Activated CD4-positive, alpha-beta T cell treated with anti-CD3 and anti-CD28 coated beads, Interleukin-2, amount 10 ng/mL, durations not matched to agents 7 days and 5 days (primary cell): ENCODE results near the gene KIF7. TPM values are rescaled to one million over a fixed set of nuclear protein-coding genes. Genes with fewer than 3 reads are reported as not detected.
"Not testable (repeated sequence)": the region's sequence is repeated elsewhere in the genome, so short reads cannot be mapped to it uniquely, and the experiment has no call there.

Source experiments
- CTCF ChIA-PET: fragments of 350-600 bp; sonication (Branson Sonifier 250); formaldehyde crosslinking; loops from one replicate; lab custom pipeline; 2021; ENCODE audit warnings: antibody characterized with exemption; lab: Charles Lee
- POLR2A ChIA-PET: fragments of 350-600 bp; sonication (Branson Sonifier 250); formaldehyde crosslinking; loops from one replicate; lab custom pipeline; 2021; ENCODE audit warnings: antibody characterized with exemption; lab: Charles Lee
- DNase-seq: peaks from one replicate; pipeline ENCODE4 v3.0.0-alpha.2; 2020
- H3K27ac Mint-ChIP-seq: one replicate; pipeline ENCODE4 v1.8.0; 2021; ENCODE audit warnings: mild to moderate bottlenecking, moderate library complexity, mixed read lengths
- H3K27me3 Mint-ChIP-seq: one replicate; pipeline ENCODE4 v1.8.0; 2021; ENCODE audit warnings: mixed read lengths
- H3K36me3 Mint-ChIP-seq: one replicate; pipeline ENCODE4 v1.8.0; 2021; ENCODE audit warnings: low read depth, mixed read lengths
- H3K4me1 Mint-ChIP-seq: one replicate; pipeline ENCODE4 v1.8.0; 2021; ENCODE audit warnings: mixed read lengths
- H3K4me3 Mint-ChIP-seq: one replicate; pipeline ENCODE4 v1.8.0; 2021; ENCODE audit warnings: mild to moderate bottlenecking, moderate library complexity, mixed read lengths
- H3K9me3 Mint-ChIP-seq: one replicate; pipeline ENCODE4 v1.8.0; 2021; ENCODE audit warnings: mixed read lengths
- total RNA-seq, 2 experiments: library from RNA; stranded (reverse); gene quantifications; one replicate each; pipeline ENCODE4 v1.2.3, GENCODE V29; 2021

Gene KIF7
- total RNA-seq, 2 experiments from 2014 or later: 0.65 to 0.67 TPM

- no peak for DNase-seq
- H3K4me1 Mint-ChIP-seq: no peaks in the 10 kb centered on the region
- H3K27me3 Mint-ChIP-seq: no peaks in the 10 kb centered on the region
- ChIA-PET CTCF (interaction anchor here (2.0 kb wide), 1 partner anchor 10 kb away, joined by 6 read pairs; no protein-coding TSS in a partner anchor), POLR2A (no interaction called here)
- no peak overlapping the region for H3K27ac Mint-ChIP-seq
- peaks cover 72% of the 10 kb centered on the region for H3K36me3 Mint-ChIP-seq
- peaks cover 14% of the 10 kb centered on the region for H3K9me3 Mint-ChIP-seq
- no peak overlapping the region for H3K4me3 Mint-ChIP-seq
Measured at GRCh38 chr15:89616228-89616627, 39.0 kb downstream of the KIF7 start.

GRCh38 chr15:89615135-89615534, 40.1 kb downstream of the KIF7 start:
- CTCF ChIA-PET: interaction anchor here (2.0 kb wide), 1 partner anchor 11 kb away, joined by 6 read pairs; no protein-coding TSS in a partner anchor
- no peak for DNase-seq
- Mint-ChIP-seq H3K4me3 (no peak overlapping the region), H3K9me3 (peaks cover 18% of the 10 kb centered on the region), H3K27ac (no peak overlapping the region), H3K36me3 (peaks cover 76% of the 10 kb centered on the region), H3K4me1 (no peaks in the 10 kb centered on the region), H3K27me3 (no peaks in the 10 kb centered on the region)
- POLR2A ChIA-PET: no interaction called here

DNA sequence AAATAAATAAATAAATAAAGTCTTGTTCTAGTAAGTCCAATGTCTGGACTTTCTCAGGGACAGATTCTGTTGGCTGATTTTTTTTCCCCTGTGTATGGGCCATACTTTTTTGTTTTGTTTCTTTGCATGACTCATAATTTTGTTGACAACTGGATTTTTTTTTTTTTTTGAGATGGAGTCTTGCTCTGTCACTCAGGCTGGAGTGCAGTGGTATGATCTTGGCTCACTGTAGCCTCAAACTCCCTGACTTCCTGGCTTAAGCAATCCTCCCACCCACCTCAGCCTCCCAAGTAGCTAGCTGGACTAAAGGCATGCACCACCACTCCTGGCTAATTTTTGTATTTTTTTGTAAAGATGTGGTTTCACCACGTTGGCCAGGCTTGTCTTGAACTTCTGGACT, 41.1 kb downstream of the KIF7 start:
- Mint-ChIP-seq H3K9me3 (peaks cover 18% of the 10 kb centered on the region), H3K4me3 (no peak overlapping the region), H3K4me1 (no peaks in the 10 kb centered on the region), H3K27me3 (no peaks in the 10 kb centered on the region), H3K27ac (no peak overlapping the region), H3K36me3 (peaks cover 79% of the 10 kb centered on the region)
- ChIA-PET CTCF (no interaction called here), POLR2A (no interaction called here)
- DNase-seq: no peak

DNA sequence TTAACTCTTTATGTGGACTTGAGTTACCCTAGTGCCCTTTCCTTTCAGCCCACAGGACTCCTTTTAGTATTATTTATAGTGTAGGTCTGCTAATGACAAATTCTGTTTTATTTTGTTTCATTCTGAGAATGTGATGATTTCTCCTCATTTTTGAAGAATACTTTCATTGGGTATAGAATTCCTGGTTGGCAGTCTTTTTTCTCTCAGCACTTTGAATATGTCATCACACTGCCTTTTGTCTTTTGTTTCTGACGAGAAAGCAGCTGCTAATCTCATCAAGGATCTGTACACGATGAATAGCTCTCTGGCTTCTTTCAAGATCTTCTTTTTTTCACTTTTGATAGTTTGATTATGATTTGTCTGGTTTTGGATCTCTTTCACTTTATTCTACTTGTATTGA, 42.2 kb downstream of the KIF7 start:
- Mint-ChIP-seq H3K27me3 (no peaks in the 10 kb centered on the region), H3K4me3 (no peak overlapping the region), H3K27ac (peak overlapping the region; percentile 3), H3K9me3 (peaks cover 18% of the 10 kb centered on the region), H3K4me1 (no peaks in the 10 kb centered on the region), H3K36me3 (peaks cover 80% of the 10 kb centered on the region)
- ChIA-PET POLR2A (no interaction called here), CTCF (no interaction called here)
- no peak for DNase-seq

- Mint-ChIP-seq H3K36me3 (peaks cover 85% of the 10 kb centered on the region), H3K27me3 (no peaks in the 10 kb centered on the region), H3K27ac (no peak overlapping the region), H3K4me3 (no peak overlapping the region), H3K4me1 (no peaks in the 10 kb centered on the region), H3K9me3 (peaks cover 18% of the 10 kb centered on the region)
- ChIA-PET CTCF (no interaction called here), POLR2A (no interaction called here)
- DNase-seq: no peak
Measured at GRCh38 chr15:89611317-89611716, 44.0 kb downstream of the KIF7 start.

DNA sequence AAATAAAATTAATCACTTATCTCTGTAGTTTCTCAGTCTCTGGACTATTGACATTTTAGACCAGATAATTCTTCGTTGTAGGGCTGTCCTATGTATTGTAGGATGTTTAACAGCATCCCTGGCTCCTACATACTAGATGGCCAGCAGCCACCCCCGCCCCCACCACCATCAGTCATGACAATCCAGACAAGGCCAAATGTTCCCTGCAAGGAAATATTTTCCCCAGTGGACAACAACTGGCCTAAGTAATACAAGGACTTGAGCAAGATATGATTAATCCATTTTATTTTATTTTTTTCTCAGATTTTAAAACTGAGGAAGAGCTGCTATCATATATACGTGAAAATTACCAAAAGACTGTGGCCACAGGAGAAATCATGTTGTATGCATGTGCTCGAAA, 56.2 kb downstream of the KIF7 start:
- H3K27ac Mint-ChIP-seq: no peak overlapping the region
- no peak overlapping the region for H3K4me3 Mint-ChIP-seq
- no peak for DNase-seq
- H3K9me3 Mint-ChIP-seq: no peaks in the 10 kb centered on the region
- CTCF ChIA-PET: no interaction called here
- H3K27me3 Mint-ChIP-seq: no peaks in the 10 kb centered on the region
- H3K36me3 Mint-ChIP-seq: peaks cover 52% of the 10 kb centered on the region
- POLR2A ChIA-PET: no interaction called here
- H3K4me1 Mint-ChIP-seq: peaks cover 2% of the 10 kb centered on the region

GRCh38 chr15:89593018-89593417, 62.2 kb downstream of the KIF7 start:
- ChIA-PET POLR2A (no interaction called here), CTCF (no interaction called here)
- Mint-ChIP-seq H3K4me1 (peaks cover 2% of the 10 kb centered on the region), H3K4me3 (no peak overlapping the region), H3K27ac (no peak overlapping the region), H3K9me3 (no peaks in the 10 kb centered on the region), H3K27me3 (no peaks in the 10 kb centered on the region), H3K36me3 (peaks cover 50% of the 10 kb centered on the region)
- no peak for DNase-seq

DNA sequence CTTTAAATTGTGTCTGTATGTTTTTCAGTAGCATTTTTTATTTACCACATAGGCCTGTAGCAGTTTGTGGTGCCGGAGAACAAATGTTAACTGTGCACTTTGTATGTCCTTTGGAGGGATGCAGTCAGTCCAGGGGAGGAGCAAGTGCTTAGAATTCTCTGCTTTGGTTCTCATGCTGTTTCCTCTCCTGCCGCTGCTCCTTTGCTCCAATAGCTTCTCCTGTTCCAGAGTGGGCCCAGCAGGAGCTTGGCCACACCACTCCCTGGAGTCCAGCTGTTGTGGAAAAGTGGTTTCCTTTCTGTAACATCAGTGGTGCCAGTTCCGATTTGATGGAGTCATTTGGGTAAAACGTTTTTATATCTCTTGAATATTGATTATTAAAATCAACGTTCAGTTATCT, 63.4 kb downstream of the KIF7 start:
- ChIA-PET POLR2A (no interaction called here), CTCF (no interaction called here)
- no peaks in the 10 kb centered on the region for H3K27me3 Mint-ChIP-seq
- H3K4me3 Mint-ChIP-seq: no peak overlapping the region
- peaks cover 2% of the 10 kb centered on the region for H3K4me1 Mint-ChIP-seq
- H3K27ac Mint-ChIP-seq: no peak overlapping the region
- H3K9me3 Mint-ChIP-seq: no peaks in the 10 kb centered on the region
- H3K36me3 Mint-ChIP-seq: peaks cover 39% of the 10 kb centered on the region
- DNase-seq: no peak

DNA sequence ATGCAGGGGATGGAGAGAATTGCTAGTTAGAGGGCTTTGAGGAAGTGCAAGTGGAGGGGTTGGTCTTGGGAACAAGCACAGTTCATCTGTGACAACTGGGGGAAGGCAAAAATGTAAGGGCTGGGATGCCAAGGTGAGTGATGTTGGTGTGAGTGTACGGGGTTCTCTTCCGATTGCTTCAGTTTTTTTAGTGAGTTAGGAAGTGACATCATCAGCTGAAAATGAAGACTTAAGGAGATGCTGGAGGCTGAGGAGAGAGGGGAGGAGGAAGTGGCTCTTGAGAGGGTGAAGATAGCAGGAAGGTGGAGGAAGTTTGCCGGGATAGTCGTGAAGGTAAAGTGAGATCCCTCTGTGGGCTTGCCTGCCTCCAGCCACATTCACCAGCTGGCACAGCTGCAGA, 67.3 kb downstream of the KIF7 start:
- H3K27me3 Mint-ChIP-seq: no peaks in the 10 kb centered on the region
- DNase-seq: no peak
- H3K9me3 Mint-ChIP-seq: no peaks in the 10 kb centered on the region
- peaks cover 34% of the 10 kb centered on the region for H3K36me3 Mint-ChIP-seq
- ChIA-PET CTCF (no interaction called here), POLR2A (interaction anchor here (0.6 kb wide), 1 partner anchor 16 kb away, joined by 4 read pairs; no protein-coding TSS in a partner anchor)
- no peak overlapping the region for H3K4me3 Mint-ChIP-seq
- H3K27ac Mint-ChIP-seq: no peak overlapping the region
- H3K4me1 Mint-ChIP-seq: no peaks in the 10 kb centered on the region

DNA sequence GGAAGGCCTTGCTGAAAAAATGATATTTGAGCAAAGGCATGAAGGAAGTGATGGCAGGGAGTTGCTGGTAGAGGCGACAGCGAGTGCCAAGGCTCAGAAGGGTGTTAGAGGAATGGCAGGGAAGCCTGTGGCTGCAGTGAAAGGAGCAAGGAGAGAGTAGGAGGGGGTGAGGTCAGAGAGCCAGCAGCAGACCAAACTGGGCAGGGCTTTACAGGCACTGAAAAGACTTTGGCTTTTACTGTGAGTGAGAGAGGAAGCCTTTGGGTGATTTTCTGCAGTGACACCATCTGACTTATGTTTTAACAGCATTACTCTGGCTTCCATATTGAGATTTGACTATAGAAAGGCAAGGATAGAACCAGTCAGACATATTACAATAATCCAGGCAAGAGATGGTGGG, 68.6 kb downstream of the KIF7 start:
- H3K4me3 Mint-ChIP-seq: no peak overlapping the region
- CTCF ChIA-PET: no interaction called here
- no peak for DNase-seq

DNA sequence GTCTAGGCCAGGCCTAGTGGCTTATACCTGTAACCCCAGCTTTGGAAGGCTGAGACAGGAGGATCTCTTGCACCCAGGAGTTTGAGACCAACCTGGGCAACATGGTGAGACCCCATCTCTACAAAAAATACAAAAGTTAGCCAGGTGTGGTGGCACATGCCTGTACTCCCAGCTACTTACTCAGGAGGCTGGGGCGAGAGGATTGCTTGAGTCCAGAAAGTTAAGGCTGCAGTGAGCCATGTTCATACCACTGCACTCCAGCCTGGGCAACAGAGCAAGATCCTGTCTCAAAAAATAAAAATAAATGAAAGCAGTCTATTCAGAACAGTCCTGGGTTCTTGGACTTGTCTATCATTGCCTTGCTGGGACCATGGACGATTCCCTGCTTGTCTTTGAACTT, 74.5 kb downstream of the KIF7 start:
- H3K27ac Mint-ChIP-seq, POLR2A ChIA-PET: not testable (repeated sequence)

More for the DNA sequence above, 68.6 kb downstream of the KIF7 start:
- Mint-ChIP-seq H3K4me1 (peaks cover under 1% of the 10 kb centered on the region), H3K27me3 (no peaks in the 10 kb centered on the region), H3K36me3 (peaks cover 31% of the 10 kb centered on the region), H3K9me3 (no peaks in the 10 kb centered on the region), H3K27ac (no peak overlapping the region)
- POLR2A ChIA-PET: interaction anchor here (0.5 to 0.6 kb wide), 2 partner anchors 280 to 291 kb away, joined by 3 to 4 read pairs; no protein-coding TSS in a partner anchor

DNA sequence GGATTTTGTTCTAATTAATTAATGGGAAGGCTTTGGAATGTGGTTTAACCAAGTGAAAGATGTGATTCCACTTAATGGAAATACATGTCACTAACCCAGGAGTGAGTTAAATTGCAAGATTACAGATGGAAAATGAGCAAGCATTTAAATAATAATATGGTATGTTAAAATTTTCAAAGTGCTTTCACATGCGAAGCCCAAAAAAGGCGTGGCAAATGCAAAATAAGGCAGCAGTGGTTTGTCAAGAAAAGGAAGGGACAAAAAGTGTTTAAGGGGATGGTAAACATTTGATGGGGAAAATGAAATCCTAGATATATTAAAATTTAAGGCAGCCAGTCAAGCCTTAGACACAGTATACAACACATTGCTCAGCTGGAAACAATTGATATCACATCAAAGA, 77.1 kb downstream of the KIF7 start:
- CTCF ChIA-PET: no interaction called here
- POLR2A ChIA-PET: no interaction called here
- Mint-ChIP-seq H3K9me3 (no peaks in the 10 kb centered on the region), H3K27me3 (peaks cover 2% of the 10 kb centered on the region), H3K27ac (no peak overlapping the region), H3K4me1 (peaks cover 42% of the 10 kb centered on the region), H3K36me3 (peaks cover 38% of the 10 kb centered on the region), H3K4me3 (peak overlapping the region; percentile 85)
- no peak for DNase-seq

More for the DNA sequence above, 74.5 kb downstream of the KIF7 start:
- Mint-ChIP-seq H3K36me3 (peaks cover 52% of the 10 kb centered on the region), H3K4me1 (peaks cover 39% of the 10 kb centered on the region)
- CTCF ChIA-PET, H3K27me3 Mint-ChIP-seq, H3K9me3 Mint-ChIP-seq, DNase-seq, H3K4me3 Mint-ChIP-seq: not testable (repeated sequence)
